Esophagus (tissue), 2 donors: Measurements from ENCODE around the gene TNFSF11. TPM values are rescaled to one million over a fixed set of nuclear protein-coding genes. Genes with fewer than 3 reads are reported as not detected.
"Not testable (repeated sequence)": the region's sequence is repeated elsewhere in the genome, so short reads cannot be mapped to it uniquely, and the experiment has no call there.

Source experiments
- H3K27ac ChIP-seq, 2 donors: one replicate each; pipeline ENCODE4 v1.5.1; 2013; ENCODE audit warnings: low read depth in 2 of 2, mild to moderate bottlenecking in 2 of 2, inconsistent platforms in 1 of 2, low read length in 1 of 2, moderate library complexity in 1 of 2
- H3K27me3 ChIP-seq, 2 donors: one replicate each; pipeline ENCODE4 v1.6.1; 2013; ENCODE audit warnings: low read length in 2 of 2, control low read depth in 1 of 2, mild to moderate bottlenecking in 1 of 2; ENCODE audit not compliant: insufficient read depth in 2 of 2, control insufficient read depth in 1 of 2
- H3K36me3 ChIP-seq, 2 donors: one replicate each; pipeline ENCODE4 v1.6.1; 2013; ENCODE audit warnings: low read length in 1 of 2; ENCODE audit not compliant: control insufficient read depth in 2 of 2, insufficient read depth in 2 of 2
- H3K4me1 ChIP-seq, 2 donors: one replicate each; pipeline ENCODE4 v1.6.1; 2013; ENCODE audit warnings: low read length in 1 of 2; ENCODE audit not compliant: control insufficient read depth in 2 of 2, insufficient read depth in 2 of 2
- H3K4me3 ChIP-seq, 2 donors: one replicate each; pipeline ENCODE4 v1.5.1; 2013; ENCODE audit warnings: low read length in 2 of 2, mild to moderate bottlenecking in 2 of 2, low read depth in 1 of 2, moderate library complexity in 1 of 2
- H3K9me3 ChIP-seq, 2 donors: one replicate each; pipeline ENCODE4 v1.6.1; 2013; ENCODE audit warnings: mild to moderate bottlenecking in 2 of 2, low read depth in 1 of 2, low read length in 1 of 2, moderate library complexity in 1 of 2; ENCODE audit not compliant: control insufficient read depth in 2 of 2, insufficient read depth in 1 of 2
- WGBS, 2 donors: extraction: QIAGEN DNeasy Blood & Tissue Kit; methylation state at CpG; one replicate each; pipeline ENCODE4 v1.1.7; 2013; 5-methylcytosine and 5-hydroxymethylcytosine counted together
- polyA plus RNA-seq, 2 donors: library from polyadenylated mRNA; stranded (reverse); fragments of 200-250 nt; gene quantifications; one replicate each; pipeline ENCODE4 v1.2.3, GENCODE V29; 2013
- donor health status: healthy with polysubstance abuse.
- donor health status: Bipolar disorder and iron deficiency.

TNFSF11 gene
- polyA plus RNA-seq, 2 donors: 0.08 TPM

DNA sequence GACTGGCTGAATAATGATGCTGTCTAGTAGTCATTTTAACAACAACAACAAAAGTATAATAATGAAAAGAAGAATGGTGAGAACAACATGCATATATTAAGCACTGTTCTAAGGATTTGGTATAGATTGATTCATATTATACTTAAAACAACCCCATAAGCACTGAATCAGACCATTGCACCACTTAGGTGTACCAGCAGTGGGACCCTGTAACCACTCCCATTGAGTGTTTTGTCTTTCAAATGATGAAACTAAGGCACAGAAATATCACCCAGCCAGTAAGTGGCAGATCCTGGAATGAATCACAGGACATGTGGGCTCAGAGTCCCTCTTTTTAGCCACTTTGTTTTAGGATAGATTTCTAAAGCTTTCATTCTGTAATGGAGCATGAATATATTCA lies 14.9 kb upstream of the TNFSF11 start:
- H3K4me1 ChIP-seq: no peaks in the 10 kb centered on the region
- no peaks in the 10 kb centered on the region for H3K9me3 ChIP-seq
- H3K27me3 ChIP-seq: no peaks in the 10 kb centered on the region
- no peak overlapping the region for H3K4me3 ChIP-seq
- no peaks in the 10 kb centered on the region for H3K36me3 ChIP-seq
- H3K27ac ChIP-seq: no peak overlapping the region

- WGBS, 2 donors: 95 to 98% methylated on average over 29 to 36 of the region's 36 CpGs
- not testable (repeated sequence) for H3K4me1 ChIP-seq, H3K4me3 ChIP-seq, H3K9me3 ChIP-seq, H3K27ac ChIP-seq, H3K27me3 ChIP-seq, H3K36me3 ChIP-seq
These were observed 14.3 kb upstream of the TNFSF11 start for GRCh38 chr13:42559573-42560218.

- H3K27ac ChIP-seq, H3K27me3 ChIP-seq, H3K9me3 ChIP-seq, H3K36me3 ChIP-seq, H3K4me1 ChIP-seq, H3K4me3 ChIP-seq: not testable (repeated sequence)
- WGBS, 2 donors: 74 to 76% methylated on average over 6 of the region's 6 CpGs
These were observed 13.6 kb upstream of the TNFSF11 start for GRCh38 chr13:42560320-42560719.

DNA sequence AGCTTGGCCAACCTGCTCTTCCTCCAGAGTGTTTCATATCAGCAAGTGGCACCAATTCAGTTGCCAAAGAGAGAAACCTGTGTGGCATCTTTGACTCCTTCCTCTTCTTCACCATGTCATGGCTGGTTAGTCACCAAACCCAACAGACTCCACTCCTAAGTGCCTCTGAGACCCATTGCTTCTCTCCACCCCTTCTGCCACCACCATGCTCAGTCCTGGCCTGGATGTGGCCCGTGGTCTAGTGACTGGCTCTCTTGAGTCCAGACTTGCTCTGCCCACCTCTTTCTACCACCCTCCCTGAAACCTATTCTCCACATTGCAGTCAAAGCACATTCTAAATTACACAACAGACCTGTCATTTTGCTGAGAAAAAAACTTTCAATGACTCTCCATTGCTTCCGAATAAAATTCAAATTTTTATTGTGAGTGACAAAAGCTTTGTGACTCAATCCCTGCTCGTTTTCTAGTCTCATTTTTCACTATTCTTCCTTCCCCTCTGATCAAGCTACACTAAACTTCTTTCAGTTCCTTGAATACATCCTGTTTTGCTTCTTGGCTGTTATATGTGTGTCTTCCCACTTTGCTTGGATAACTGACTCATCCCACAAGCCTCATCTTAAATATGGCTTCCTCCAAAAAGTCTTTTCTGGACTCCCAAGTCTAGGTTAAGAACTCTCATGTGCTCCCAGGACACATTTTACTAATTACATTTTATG lies 12.0 kb upstream of the TNFSF11 start:
- no peaks in the 10 kb centered on the region for H3K36me3 ChIP-seq
- H3K4me3 ChIP-seq: no peak overlapping the region
- H3K4me1 ChIP-seq: no peaks in the 10 kb centered on the region
- H3K9me3 ChIP-seq: no peaks in the 10 kb centered on the region
- WGBS, 2 donors: 55% methylated on average over 3 of the region's 3 CpGs
- no peaks in the 10 kb centered on the region for H3K27me3 ChIP-seq
- H3K27ac ChIP-seq: no peak overlapping the region

GRCh38 chr13:42567906-42568305 lies 6.0 kb upstream of the TNFSF11 start:
- no peaks in the 10 kb centered on the region for H3K36me3 ChIP-seq
- no peaks in the 10 kb centered on the region for H3K9me3 ChIP-seq

DNA sequence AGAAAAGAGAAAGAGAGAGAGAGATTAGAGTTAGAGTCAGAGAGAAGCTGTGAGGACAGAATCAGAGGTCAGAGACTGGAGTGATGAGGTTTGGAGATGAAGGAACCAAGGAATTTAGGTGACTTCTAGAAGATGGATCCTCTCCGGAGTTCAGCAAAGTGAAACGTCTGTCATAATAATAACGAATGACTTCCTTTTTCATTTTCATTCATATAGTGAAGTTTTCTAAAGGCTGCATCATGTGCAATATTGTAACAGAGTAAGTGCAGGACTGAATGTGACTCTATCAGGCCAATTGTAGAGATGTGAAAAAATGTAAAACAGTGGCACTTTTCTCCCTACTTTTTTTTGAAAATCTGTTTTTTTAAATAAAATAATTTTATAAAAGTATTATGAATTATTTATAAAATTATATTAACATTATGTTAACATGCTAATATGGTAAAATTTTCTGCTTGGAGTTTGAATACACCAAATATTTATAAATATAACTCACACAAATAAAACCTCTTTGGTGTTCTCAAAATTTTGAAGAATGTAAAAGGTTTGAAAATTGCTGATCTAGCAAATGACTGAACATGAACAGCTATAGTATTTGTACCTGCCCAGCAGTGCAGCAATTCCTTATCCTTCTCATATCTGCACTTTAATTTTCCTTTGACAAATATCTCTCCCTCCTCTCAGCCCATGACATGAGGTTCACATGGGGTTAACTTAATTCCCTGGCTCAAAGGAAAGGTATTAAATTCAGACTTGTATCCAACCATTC lies 4.2 kb upstream of the TNFSF11 start:
- Histone ChIP-seq H3K36me3 (no peaks in the 10 kb centered on the region), H3K4me1 (peaks cover under 1 to 5% of the 10 kb centered on the region in 2 donors), H3K27me3 (no peaks in the 10 kb centered on the region), H3K27ac (no peak overlapping the region), H3K4me3 (no peak overlapping the region), H3K9me3 (no peaks in the 10 kb centered on the region)
- 44 to 51% methylated on average over 3 of the region's 3 CpGs for WGBS, 2 donors

More at GRCh38 chr13:42567906-42568305, 6.0 kb upstream of the TNFSF11 start:
- Histone ChIP-seq H3K4me3 (no peak overlapping the region), H3K27ac (no peak overlapping the region), H3K27me3 (no peaks in the 10 kb centered on the region), H3K4me1 (no peaks in the 10 kb centered on the region)
- WGBS, 2 donors: 60 to 62% methylated on average over 2 of the region's 2 CpGs

DNA sequence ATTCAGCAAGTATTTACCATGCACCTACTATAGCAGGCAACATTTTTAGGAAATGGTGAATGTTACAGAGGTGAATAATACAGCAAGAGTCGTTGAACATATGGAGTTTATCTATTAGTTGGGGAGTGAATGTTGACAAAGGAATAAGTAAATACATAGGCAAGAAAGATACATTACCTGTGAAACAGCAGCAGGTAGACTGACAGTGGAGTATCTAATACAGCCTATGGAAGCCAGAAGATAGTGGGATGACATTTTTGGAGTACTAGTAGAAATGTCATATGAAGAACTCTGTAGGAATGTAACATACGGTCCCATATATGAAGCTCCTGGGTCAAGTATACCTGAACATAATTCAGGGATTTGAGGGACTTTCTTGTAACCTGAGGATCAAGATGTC lies 2.1 kb upstream of the TNFSF11 start:
- H3K9me3 ChIP-seq: no peaks in the 10 kb centered on the region
- peaks cover 4 to 5% of the 10 kb centered on the region in 2 donors for H3K4me1 ChIP-seq
- no peaks in the 10 kb centered on the region for H3K27me3 ChIP-seq
- no peak overlapping the region for H3K4me3 ChIP-seq
- no peak overlapping the region for H3K27ac ChIP-seq
- H3K36me3 ChIP-seq: no peaks in the 10 kb centered on the region
- 68 to 83% methylated on average over 2 of the region's 2 CpGs for WGBS, 2 donors

- 2% methylated on average over 51 of the region's 51 CpGs for WGBS, 2 donors
- Histone ChIP-seq H3K36me3 (no peaks in the 10 kb centered on the region), H3K4me1 (peaks cover 4 to 5% of the 10 kb centered on the region in 2 donors), H3K9me3 (no peaks in the 10 kb centered on the region), H3K4me3 (peak overlapping the region; percentile 41 to 43), H3K27ac (no peak overlapping the region), H3K27me3 (no peaks in the 10 kb centered on the region)
These were observed 721 bp downstream of the TNFSF11 start for GRCh38 chr13:42574435-42575311.

- Histone ChIP-seq H3K9me3 (no peaks in the 10 kb centered on the region), H3K27ac (no peak overlapping the region), H3K4me1 (peaks cover 4 to 5% of the 10 kb centered on the region in 2 donors), H3K4me3 (no peak overlapping the region), H3K27me3 (no peaks in the 10 kb centered on the region), H3K36me3 (no peaks in the 10 kb centered on the region)
- 78 to 82% methylated on average over 7 of the region's 7 CpGs for WGBS, 2 donors
These were observed 2.0 kb downstream of the TNFSF11 start for GRCh38 chr13:42575938-42576337.
